DMS114 treated with DMSO at 0.1 percent for 48 hours (cell line): ENCODE results near the gene DHX35.

Source experiments
- DNase-seq: peaks from one replicate; lab custom pipeline; 2025; ENCODE audit not compliant: unreplicated experiment; lab: John Stamatoyannopoulos, UW

DHX35 gene

DNA sequence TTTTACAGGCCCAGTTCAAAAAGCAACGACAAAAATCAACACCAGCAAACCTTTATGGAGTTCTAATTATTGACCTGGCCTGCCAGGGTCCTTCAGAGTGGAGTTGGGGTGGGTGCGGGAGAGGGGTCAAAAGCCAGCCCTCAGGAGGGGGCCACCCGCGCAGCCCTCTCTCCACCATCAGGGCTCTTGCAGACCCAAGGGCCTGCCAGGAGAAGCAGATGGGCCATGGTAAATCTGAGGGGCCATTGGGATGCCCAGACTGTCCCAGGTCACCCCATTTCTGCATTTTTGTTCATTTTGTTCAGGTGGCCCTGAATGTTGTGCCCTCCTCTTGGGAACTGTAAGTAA is 88.4 kb downstream of the DHX35 start:
- DNase-seq: no peak

DNA sequence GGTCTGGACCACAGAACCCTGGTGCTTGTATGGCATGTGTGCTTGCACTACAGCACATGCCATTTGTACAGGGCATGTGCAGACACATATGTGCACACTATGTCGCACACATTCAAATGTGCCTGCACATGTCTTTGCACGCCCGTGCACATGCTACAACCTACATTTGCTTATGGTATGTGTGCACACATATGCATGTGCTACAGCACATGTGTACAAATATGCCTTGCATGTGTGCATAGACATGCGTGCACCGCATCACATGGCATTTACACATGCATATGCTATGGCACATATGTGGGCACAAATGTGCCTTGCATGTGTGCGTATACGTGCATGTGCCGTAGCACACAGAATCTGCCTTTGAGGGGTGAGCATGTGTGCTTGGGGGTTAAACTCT is 90.5 kb downstream of the DHX35 start:
- DNase-seq: no peak

DNA sequence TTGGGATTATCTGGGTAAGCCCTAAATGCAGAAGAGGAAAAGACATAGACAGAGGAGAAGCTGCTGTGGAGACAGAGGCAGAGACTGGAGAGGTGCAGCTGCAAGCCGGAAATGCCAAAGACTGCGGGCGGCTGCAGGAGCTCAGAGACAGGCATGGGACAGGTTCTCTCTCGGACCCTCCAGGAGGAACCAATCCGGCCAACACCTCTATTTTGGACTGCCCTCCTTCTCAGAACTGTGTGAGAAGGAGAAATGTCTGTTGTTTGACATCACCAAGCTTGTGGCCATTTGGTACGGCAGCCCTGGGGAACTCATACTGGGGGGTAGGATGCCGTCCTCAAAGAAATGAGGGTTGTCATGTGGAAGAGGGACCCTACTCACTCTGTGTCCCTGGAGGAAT is 95.0 kb downstream of the DHX35 start:
- DNase-seq: no peak

GRCh38 chr20:39057911-39058310 is 95.8 kb downstream of the DHX35 start:
- no peak for DNase-seq

DNA sequence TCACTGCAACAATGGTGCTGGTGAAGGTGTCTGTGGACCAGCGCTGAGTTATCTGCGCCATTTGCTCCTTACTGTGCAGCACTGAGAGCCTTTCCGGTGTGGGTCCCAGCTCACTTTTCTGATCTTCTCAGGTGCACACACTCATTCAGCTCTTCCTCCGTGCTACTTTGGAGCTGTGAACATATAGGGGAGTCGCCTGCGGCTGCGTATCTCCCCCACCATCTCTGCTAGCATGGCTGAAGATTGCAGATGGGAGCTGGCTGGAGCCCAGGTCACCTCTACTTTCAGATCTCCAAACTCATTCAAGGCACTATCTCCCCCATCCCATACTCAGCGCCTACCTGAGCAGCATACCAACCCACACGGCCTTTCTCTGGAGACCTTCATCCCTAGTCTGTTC is 96.9 kb downstream of the DHX35 start:
- no peak for DNase-seq

GRCh38 chr20:39066471-39067242 is 104.5 kb downstream of the DHX35 start:
- no peak for DNase-seq

DNA sequence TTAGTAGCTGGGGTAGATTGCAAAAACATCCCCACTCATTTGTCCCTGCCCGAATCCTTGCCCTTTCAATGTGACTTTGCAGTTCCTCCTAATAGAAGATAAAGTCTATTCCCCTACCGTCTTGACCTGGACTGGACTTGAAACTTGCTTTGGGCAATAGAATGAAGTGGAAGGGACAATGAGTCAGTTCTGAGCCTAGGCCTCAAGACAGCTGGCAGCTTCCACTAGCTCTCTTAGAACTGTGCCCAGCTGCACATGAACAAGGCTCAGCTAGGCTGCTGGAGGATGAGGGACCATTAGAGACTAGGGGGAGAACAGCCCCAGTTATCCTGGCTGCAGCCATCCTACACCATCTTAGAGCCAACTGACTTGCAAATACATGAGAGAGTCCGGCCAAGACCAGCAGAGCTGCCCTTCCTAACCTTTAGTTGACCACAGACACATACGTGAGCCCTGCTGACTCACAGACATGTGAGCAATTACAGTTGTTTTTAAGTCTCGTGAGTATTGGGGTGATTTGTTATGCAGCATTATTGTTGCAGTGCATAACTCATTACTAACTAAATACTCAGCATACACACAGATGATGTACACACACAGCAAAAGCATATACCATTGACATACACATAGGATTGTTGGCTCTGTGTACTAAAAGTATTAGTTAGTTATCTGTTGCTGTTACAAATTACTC is 105.5 kb downstream of the DHX35 start:
- no peak for DNase-seq

GRCh38 chr20:39069976-39070375 is 107.8 kb downstream of the DHX35 start:
- no peak for DNase-seq

GRCh38 chr20:39070484-39071231 is 108.5 kb downstream of the DHX35 start:
- no peak for DNase-seq

DNA sequence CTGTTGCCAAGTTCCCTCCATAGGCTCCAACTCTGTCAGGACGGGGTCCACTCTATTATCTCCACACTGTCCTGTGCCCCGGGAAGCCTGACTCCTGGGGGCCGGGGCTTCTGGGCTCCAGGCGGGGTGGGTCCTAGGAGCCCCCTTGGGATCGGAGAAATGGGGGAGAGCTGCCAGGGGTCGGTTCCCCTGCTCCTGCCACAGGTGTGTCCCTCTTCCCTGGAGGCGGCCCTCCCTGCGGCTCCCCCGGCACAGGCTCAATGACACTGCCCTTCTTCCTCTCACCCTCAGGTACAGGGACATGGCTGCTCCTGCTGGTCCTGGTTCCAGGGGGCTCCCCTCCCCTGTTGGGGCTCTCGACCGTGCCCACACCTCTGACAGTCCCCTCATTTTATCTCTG is 110.0 kb downstream of the DHX35 start:
- DNase-seq: no peak

GRCh38 chr20:39072653-39073052 is 110.5 kb downstream of the DHX35 start:
- no peak for DNase-seq

DNA sequence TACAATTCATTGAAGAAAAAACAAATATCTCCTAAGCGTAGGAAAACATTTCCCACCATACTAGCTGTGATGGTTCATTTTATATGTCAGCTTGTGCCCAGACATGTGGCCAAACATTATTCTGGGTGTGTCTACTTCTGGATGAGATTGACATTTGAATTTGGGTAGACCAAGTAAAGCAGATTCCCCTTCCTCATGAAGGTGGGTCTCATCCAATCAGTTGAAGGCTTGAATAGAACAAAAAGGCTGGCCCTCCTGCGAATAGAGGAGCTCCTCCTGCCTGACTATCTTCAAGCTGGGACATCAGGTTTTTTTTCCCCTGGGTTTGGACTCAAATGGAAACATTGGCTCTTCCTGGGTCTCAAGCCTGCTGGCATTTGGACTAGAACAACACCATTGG is 113.6 kb downstream of the DHX35 start:
- no peak for DNase-seq

GRCh38 chr20:39076958-39077357 is 114.8 kb downstream of the DHX35 start:
- no peak for DNase-seq

DNA sequence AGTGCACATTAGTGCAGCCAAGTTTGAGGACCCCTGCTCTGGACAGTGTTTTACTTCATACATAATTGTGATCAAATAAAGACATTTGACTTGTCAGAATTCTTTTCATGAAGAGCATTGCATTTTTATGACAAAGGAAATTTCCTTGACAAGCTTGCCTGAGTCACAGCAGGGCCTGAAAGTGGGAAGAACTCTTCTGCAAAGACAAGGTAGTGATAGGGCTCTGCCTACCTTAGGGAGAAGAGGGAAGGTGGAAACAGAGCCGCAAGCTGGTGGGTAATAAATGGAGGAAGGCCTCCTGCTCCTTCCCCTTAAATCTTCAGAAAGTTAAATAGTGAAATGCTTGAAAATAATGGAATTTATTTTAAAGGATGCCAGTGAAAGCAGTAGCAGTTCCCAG is 118.2 kb downstream of the DHX35 start:
- no peak for DNase-seq

GRCh38 chr20:39081255-39081654 is 119.1 kb downstream of the DHX35 start:
- DNase-seq: peak; percentile 58

GRCh38 chr20:39082622-39083398 is 120.7 kb downstream of the DHX35 start:
- DNase-seq: no peak

DNA sequence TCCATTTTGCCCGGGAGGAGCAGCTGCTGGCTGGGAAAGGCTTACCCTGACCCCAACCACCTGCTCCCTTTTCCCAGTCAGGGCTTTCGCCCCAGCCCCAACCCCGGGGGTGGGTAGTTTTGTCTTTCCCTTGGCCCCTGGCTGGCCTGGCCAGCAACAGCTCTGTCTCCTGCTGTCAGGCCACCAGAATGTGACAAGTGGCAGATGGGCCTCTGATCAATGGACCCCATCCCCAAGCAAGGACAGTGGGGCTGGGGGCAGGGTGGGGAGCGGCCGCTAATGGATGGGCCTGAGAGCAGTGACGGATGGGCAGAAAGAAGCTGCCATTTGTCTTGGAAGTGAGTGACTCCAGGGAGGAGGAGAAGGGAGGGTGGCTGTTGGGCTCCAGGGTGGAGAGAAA is 121.6 kb downstream of the DHX35 start:
- no peak for DNase-seq

GRCh38 chr20:39089029-39089428 is 126.9 kb downstream of the DHX35 start:
- DNase-seq: no peak
